Loucy (cell line): ENCODE data around the gene CALU.

Experiments used
- H2AFZ ChIP-seq: fragments of 200-600 bp; sonication (generic); 2 replicates; pipeline ENCODE4 v1.6.0; 2016; ENCODE audit warnings: antibody characterized with exemption, mild to moderate bottlenecking, low read length, moderate library complexity
- H3F3A ChIP-seq: fragments of 200-600 bp; 2 replicates; pipeline ENCODE4 v1.6.0; 2016; ENCODE audit warnings: antibody characterized with exemption, low read depth, mild to moderate bottlenecking
- H3K27me3 ChIP-seq: fragments of 200-600 bp; sonication (generic); 2 replicates; pipeline ENCODE4 v1.6.1; 2014; ENCODE audit warnings: low read length, mild to moderate bottlenecking; ENCODE audit not compliant: insufficient read depth, poor library complexity, severe bottlenecking
- H3K36me3 ChIP-seq: fragments of 200-600 bp; sonication (generic); 2 replicates; pipeline ENCODE4 v1.6.1; 2016; ENCODE audit warnings: low read length; ENCODE audit not compliant: insufficient read depth
- H3K4me1 ChIP-seq: fragments of 200-600 bp; sonication (generic); 2 replicates; pipeline ENCODE4 v1.5.1; 2014; ENCODE audit warnings: low read length, mild to moderate bottlenecking; ENCODE audit not compliant: insufficient read depth, poor library complexity, severe bottlenecking
- H3K4me2 ChIP-seq: fragments of 200-600 bp; sonication (generic); 2 replicates; pipeline ENCODE4 v1.6.0; 2014; ENCODE audit warnings: antibody characterized with exemption, low read length, low read depth, mild to moderate bottlenecking; ENCODE audit not compliant: poor library complexity, severe bottlenecking
- H3K4me3 ChIP-seq: fragments of 200-600 bp; sonication (generic); 2 replicates; pipeline ENCODE4 v1.5.1; 2014; ENCODE audit warnings: low read length, mild to moderate bottlenecking, mixed read lengths; ENCODE audit not compliant: poor library complexity, severe bottlenecking
- H3K79me2 ChIP-seq: fragments of 200-600 bp; sonication (generic); 2 replicates; pipeline ENCODE4 v1.6.1; 2014; ENCODE audit warnings: low read length; ENCODE audit not compliant: insufficient read depth
- H3K9ac ChIP-seq: fragments of 200-600 bp; sonication (generic); 2 replicates; pipeline ENCODE4 v1.6.0; 2014; ENCODE audit warnings: mild to moderate bottlenecking, low read depth, low read length, moderate library complexity; ENCODE audit not compliant: poor library complexity, severe bottlenecking
- H3K9me2 ChIP-seq: fragments of 200-600 bp; sonication (generic); replicated peaks from 2 replicates; pipeline ENCODE4 v1.6.1; 2016; ENCODE audit warnings: low read depth, low read length, mixed read lengths
- H3K9me3 ChIP-seq: fragments of 200-600 bp; sonication (generic); 2 replicates; pipeline ENCODE4 v1.6.1; 2014; ENCODE audit warnings: mild to moderate bottlenecking, antibody characterized with exemption, low read length, low read depth; ENCODE audit not compliant: insufficient read depth
- H4K20me1 ChIP-seq: fragments of 200-600 bp; sonication (generic); 2 replicates; pipeline ENCODE4 v1.6.0; 2014; ENCODE audit warnings: antibody characterized with exemption, low read length, mild to moderate bottlenecking; ENCODE audit not compliant: insufficient read depth, poor library complexity, severe bottlenecking
- EZH2phosphoT487 ChIP-seq: fragments of 200-600 bp; IDR thresholded peaks from 2 replicates; pipeline ENCODE4 v1.6.1; 2018; ENCODE audit warnings: antibody characterized with exemption, mild to moderate bottlenecking, moderate library complexity, borderline replicate concordance
- TF ChIP-seq, protein P1 (sequence below): fragments of 200-600 bp; sonication (generic); conservative IDR thresholded peaks from 2 replicates; pipeline ENCODE4 v1.5.1; 2014; ENCODE audit warnings: mild to moderate bottlenecking, antibody characterized with exemption, low read length

CALU gene

DNA sequence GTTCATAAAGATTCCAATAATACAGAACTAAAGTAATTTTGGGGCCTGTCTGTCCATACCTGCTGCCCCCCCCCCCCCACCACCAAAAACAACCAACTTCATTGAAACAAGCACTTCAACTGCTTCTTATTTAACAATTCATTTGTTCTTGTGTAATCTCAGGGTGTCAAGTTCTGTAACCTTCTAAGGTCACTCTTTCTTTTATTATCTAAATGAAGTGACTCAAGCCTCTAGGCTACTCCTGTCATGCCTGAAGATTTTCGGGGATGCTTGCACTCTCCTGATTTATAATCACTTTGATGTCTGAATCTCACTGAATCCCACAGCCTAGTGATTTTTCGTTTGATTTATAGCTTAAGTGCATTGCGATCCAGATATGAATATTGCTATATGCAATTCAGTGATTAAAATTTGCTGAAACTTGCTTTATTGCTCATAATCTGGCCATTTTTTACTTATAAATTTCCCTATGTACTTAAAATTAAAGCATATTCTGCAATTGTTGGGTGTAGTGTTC, 39.9 kb upstream of the CALU start:
- Histone ChIP-seq H3K79me2 (no peaks in the 10 kb centered on the region), H3F3A (no peaks in the 10 kb centered on the region), H4K20me1 (no peaks in the 10 kb centered on the region), H3K4me1 (no peaks in the 10 kb centered on the region), H3K36me3 (no peaks in the 10 kb centered on the region), H3K9me2 (no peaks in the 10 kb centered on the region), H3K4me3 (no peak overlapping the region), H3K27me3 (no peaks in the 10 kb centered on the region), H3K4me2 (no peak overlapping the region), H3K9me3 (no peaks in the 10 kb centered on the region), H2AFZ (no peak overlapping the region), H3K9ac (no peak overlapping the region)
- TF ChIP-seq EZH2phosphoT487: no peak
- TF ChIP-seq, protein P1, sequence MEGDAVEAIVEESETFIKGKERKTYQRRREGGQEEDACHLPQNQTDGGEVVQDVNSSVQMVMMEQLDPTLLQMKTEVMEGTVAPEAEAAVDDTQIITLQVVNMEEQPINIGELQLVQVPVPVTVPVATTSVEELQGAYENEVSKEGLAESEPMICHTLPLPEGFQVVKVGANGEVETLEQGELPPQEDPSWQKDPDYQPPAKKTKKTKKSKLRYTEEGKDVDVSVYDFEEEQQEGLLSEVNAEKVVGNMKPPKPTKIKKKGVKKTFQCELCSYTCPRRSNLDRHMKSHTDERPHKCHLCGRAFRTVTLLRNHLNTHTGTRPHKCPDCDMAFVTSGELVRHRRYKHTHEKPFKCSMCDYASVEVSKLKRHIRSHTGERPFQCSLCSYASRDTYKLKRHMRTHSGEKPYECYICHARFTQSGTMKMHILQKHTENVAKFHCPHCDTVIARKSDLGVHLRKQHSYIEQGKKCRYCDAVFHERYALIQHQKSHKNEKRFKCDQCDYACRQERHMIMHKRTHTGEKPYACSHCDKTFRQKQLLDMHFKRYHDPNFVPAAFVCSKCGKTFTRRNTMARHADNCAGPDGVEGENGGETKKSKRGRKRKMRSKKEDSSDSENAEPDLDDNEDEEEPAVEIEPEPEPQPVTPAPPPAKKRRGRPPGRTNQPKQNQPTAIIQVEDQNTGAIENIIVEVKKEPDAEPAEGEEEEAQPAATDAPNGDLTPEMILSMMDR: no peak

DNA sequence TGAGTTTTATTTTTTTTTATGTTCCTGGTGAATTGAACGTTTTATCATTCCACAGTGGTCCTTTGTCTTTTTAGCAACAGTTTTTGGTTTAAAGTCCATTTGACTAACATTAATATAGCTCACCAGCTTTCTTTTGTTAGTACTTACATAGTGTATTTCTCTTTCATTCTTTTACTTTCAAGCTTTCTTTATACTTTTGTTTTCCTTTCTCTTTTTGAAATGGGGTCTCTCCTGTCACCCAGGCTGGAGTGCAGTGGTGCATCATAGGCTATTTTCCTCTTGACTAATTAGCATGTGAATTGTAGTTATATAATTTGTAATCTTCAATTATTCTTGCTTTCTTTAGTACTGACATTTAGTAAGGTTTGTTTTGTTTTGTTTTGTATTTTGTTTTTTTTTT, 39.3 kb upstream of the CALU start:
- no peaks in the 10 kb centered on the region for H3K36me3 ChIP-seq
- no peak overlapping the region for H3K4me2 ChIP-seq
- H3K4me1 ChIP-seq: no peaks in the 10 kb centered on the region
- TF ChIP-seq, protein P1: no peak
- TF ChIP-seq EZH2phosphoT487: no peak
- no peaks in the 10 kb centered on the region for H3F3A ChIP-seq
- no peaks in the 10 kb centered on the region for H4K20me1 ChIP-seq
- no peaks in the 10 kb centered on the region for H3K9me2 ChIP-seq
- no peak overlapping the region for H2AFZ ChIP-seq
- no peak overlapping the region for H3K9ac ChIP-seq
- no peaks in the 10 kb centered on the region for H3K27me3 ChIP-seq
- no peaks in the 10 kb centered on the region for H3K9me3 ChIP-seq
- H3K79me2 ChIP-seq: no peaks in the 10 kb centered on the region
- no peak overlapping the region for H3K4me3 ChIP-seq

DNA sequence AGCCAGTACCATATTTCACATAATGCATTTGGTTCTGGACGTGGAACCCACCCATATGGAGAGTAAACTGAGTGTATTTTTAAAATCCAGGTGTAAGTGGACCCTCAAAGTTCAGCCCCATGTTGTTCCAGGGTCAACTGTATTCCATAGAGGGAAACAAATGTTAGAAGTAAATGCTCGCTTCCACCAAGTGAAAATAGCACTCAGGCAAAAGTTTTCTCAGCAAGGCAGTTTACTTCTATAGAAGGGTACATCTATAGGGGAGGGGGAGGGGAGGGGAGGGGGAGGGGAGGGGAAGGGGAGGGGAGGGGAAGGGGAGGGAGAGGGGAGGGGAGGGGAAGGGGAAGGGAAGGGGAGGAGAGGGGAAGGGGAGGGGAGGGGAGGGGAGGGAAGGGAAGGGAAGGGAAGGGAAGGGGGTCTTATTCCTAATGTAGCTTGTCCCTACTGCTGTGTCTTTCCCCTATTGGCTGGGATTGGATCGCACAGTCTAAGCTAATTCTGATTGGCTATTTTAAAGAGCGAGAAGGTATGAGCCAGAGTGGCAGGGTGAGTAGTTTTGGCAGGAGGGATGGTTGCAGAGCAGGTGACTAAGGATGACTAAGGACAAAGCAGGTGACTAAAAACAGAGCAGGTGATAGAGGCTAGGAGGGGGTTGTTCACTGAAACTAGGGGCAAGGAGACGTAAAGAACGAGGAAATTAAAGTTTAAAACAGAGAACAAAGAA, 37.9 kb upstream of the CALU start:
- Histone ChIP-seq H3K9ac (no peak overlapping the region), H2AFZ (no peak overlapping the region), H3F3A (no peaks in the 10 kb centered on the region), H3K4me2 (no peak overlapping the region), H4K20me1 (no peaks in the 10 kb centered on the region), H3K9me2 (no peaks in the 10 kb centered on the region), H3K36me3 (no peaks in the 10 kb centered on the region), H3K9me3 (no peaks in the 10 kb centered on the region), H3K4me3 (no peak overlapping the region), H3K79me2 (no peaks in the 10 kb centered on the region), H3K27me3 (no peaks in the 10 kb centered on the region), H3K4me1 (no peaks in the 10 kb centered on the region)
- TF ChIP-seq, protein P1: no peak
- no peak for TF ChIP-seq EZH2phosphoT487
